GM19035 (cell line): ENCODE data around the gene RHPN2.
"Not testable (repeated sequence)": the region's sequence is repeated elsewhere in the genome, so short reads cannot be mapped to it uniquely, and the experiment has no call there.

Source experiments
- ATAC-seq: cut with Tn5 transposase; IDR thresholded peaks from one replicate; pipeline ENCODE4 v1.9.1; 2021; ENCODE audit not compliant: unreplicated experiment

RHPN2 gene

GRCh38 chr19:33032218-33032781 is 32.4 kb downstream of the RHPN2 start:
- ATAC-seq = no peak

- no peak for ATAC-seq
Measured at GRCh38 chr19:33029746-33030303, 34.9 kb downstream of the RHPN2 start.

- not testable (repeated sequence) for ATAC-seq
Measured at GRCh38 chr19:33026602-33027001, 38.1 kb downstream of the RHPN2 start.

GRCh38 chr19:33025468-33026238 is 39.0 kb downstream of the RHPN2 start:
- ATAC-seq = not testable (repeated sequence)

GRCh38 chr19:33024398-33024797 is 40.3 kb downstream of the RHPN2 start:
- ATAC-seq = no peak

- no peak for ATAC-seq
Measured at GRCh38 chr19:33022472-33023116, 42.1 kb downstream of the RHPN2 start.

- ATAC-seq = not testable (repeated sequence)
Measured at GRCh38 chr19:33010891-33011290, 53.8 kb downstream of the RHPN2 start.

GRCh38 chr19:33008738-33009137 is 56.0 kb downstream of the RHPN2 start:
- ATAC-seq = no peak

GRCh38 chr19:33005440-33005839 is 59.2 kb downstream of the RHPN2 start:
- no peak for ATAC-seq

- ATAC-seq = not testable (repeated sequence)
Measured at GRCh38 chr19:33003424-33004024, 61.2 kb downstream of the RHPN2 start.

GRCh38 chr19:33002126-33002865 is 62.4 kb downstream of the RHPN2 start:
- ATAC-seq = not testable (repeated sequence)

GRCh38 chr19:33000910-33001309 is 63.8 kb downstream of the RHPN2 start:
- ATAC-seq = no peak

GRCh38 chr19:33000510-33000909 is 64.2 kb downstream of the RHPN2 start:
- no peak for ATAC-seq

- ATAC-seq = no peak
Measured at GRCh38 chr19:32998722-32999121, 66.0 kb downstream of the RHPN2 start.

GRCh38 chr19:32997716-32998355 is 66.9 kb downstream of the RHPN2 start:
- no peak for ATAC-seq

- ATAC-seq = not testable (repeated sequence)
Measured at GRCh38 chr19:32997061-32997464, 67.6 kb downstream of the RHPN2 start.

- ATAC-seq = not testable (repeated sequence)
Measured at GRCh38 chr19:32995966-32996365, 68.7 kb downstream of the RHPN2 start.

GRCh38 chr19:32988724-32989123 is 76.0 kb downstream of the RHPN2 start:
- no peak for ATAC-seq

GRCh38 chr19:32988254-32988653 is 76.4 kb downstream of the RHPN2 start:
- not testable (repeated sequence) for ATAC-seq

GRCh38 chr19:32982488-32982887 is 82.2 kb downstream of the RHPN2 start:
- not testable (repeated sequence) for ATAC-seq
